Neural cell (in vitro differentiated cells): Measurements from ENCODE around the gene SHF. TPM values are rescaled to one million over a fixed set of nuclear protein-coding genes. Genes with fewer than 3 reads are reported as not detected.

Experiments
- H2AFZ ChIP-seq: fragments of 200-600, 300-800 bp; sonication (generic), shearing (Covaris generic); 2 replicates; pipeline ENCODE4 v1.6.0; 2014; ENCODE audit warnings: low read depth, mild to moderate bottlenecking, antibody characterized with exemption, low read length, moderate library complexity
- H3F3A ChIP-seq: fragments of 200-600 bp; shearing (Covaris generic); 2 replicates; pipeline ENCODE4 v1.6.1; 2016; ENCODE audit warnings: mild to moderate bottlenecking, moderate library complexity, mixed read lengths, antibody characterized with exemption, low read length; ENCODE audit not compliant: insufficient read depth, poor library complexity, severe bottlenecking
- H3K27ac ChIP-seq: fragments of 200-600, 300-800 bp; sonication (generic), shearing (Covaris generic); 2 replicates; pipeline ENCODE4 v1.5.1; 2014; ENCODE audit warnings: mild to moderate bottlenecking, low read length, moderate library complexity
- H3K27me3 ChIP-seq: fragments of 300-800, 200-600 bp; sonication (generic), shearing (Covaris generic); 2 replicates; pipeline ENCODE4 v1.6.0; 2014; ENCODE audit warnings: mild to moderate bottlenecking, low read depth, low read length, moderate library complexity; ENCODE audit not compliant: insufficient read depth
- H3K36me3 ChIP-seq: fragments of 300-800, 200-600 bp; sonication (generic), shearing (Covaris generic); 2 replicates; pipeline ENCODE4 v1.5.1; 2014; ENCODE audit warnings: mild to moderate bottlenecking, antibody characterized with exemption, low read length, moderate library complexity; ENCODE audit not compliant: insufficient read depth
- H3K4me2 ChIP-seq: fragments of 300-800, 200-600 bp; sonication (generic), shearing (Covaris generic); 2 replicates; pipeline ENCODE4 v1.6.0; 2014; ENCODE audit warnings: mild to moderate bottlenecking, low read length
- H3K4me3 ChIP-seq: fragments of 300-800, 200-600 bp; sonication (generic), shearing (Covaris generic); 2 replicates; pipeline ENCODE4 v1.5.1; 2014; ENCODE audit warnings: mild to moderate bottlenecking, low read length, moderate library complexity
- H3K79me2 ChIP-seq: fragments of 200-600 bp; shearing (Covaris generic); replicated peaks from 2 replicates; pipeline ENCODE4 v1.6.0; 2014; ENCODE audit warnings: mild to moderate bottlenecking, low read length, moderate library complexity; ENCODE audit not compliant: insufficient read depth
- H3K9ac ChIP-seq: fragments of 300-800, 200-600 bp; sonication (generic), shearing (Covaris generic); 2 replicates; pipeline ENCODE4 v1.6.1; 2016; ENCODE audit warnings: mild to moderate bottlenecking, low read length, mixed read lengths
- H3K9me2 ChIP-seq: fragments of 200-600 bp; shearing (Covaris generic); 2 replicates; pipeline ENCODE4 v1.6.1; 2016; ENCODE audit warnings: mild to moderate bottlenecking, low read length, mixed read lengths; ENCODE audit not compliant: insufficient read depth
- H3K9me3 ChIP-seq: fragments of 200-600, 300-800 bp; sonication (generic), shearing (Covaris generic); 2 replicates; pipeline ENCODE4 v1.6.1; 2016; ENCODE audit warnings: mild to moderate bottlenecking, mixed run types, low read length, moderate library complexity, mixed read lengths
- H4K20me1 ChIP-seq: fragments of 200-600 bp; shearing (Covaris generic); 2 replicates; pipeline ENCODE4 v1.6.1; 2016; ENCODE audit warnings: mild to moderate bottlenecking, mixed run types; ENCODE audit not compliant: insufficient read depth
- CTCF ChIP-seq: fragments of 450-650 bp; IDR thresholded peaks from 2 replicates; pipeline ENCODE4 v1.5.1; 2014; ENCODE audit warnings: antibody characterized with exemption, mild to moderate bottlenecking, moderate library complexity; ENCODE audit not compliant: poor library complexity, severe bottlenecking
- EP300 ChIP-seq: fragments of 450-650 bp; conservative IDR thresholded peaks from 2 replicates; pipeline ENCODE4 v1.6.1; 2014; ENCODE audit warnings: antibody characterized with exemption, mild to moderate bottlenecking, moderate library complexity; ENCODE audit not compliant: poor library complexity, severe bottlenecking
- EZH2 ChIP-seq: fragments of 200-600, 300-800 bp; shearing (Covaris generic), sonication (generic); IDR thresholded peaks from 2 replicates; pipeline ENCODE4 v1.6.1; 2014; ENCODE audit warnings: antibody characterized with exemption, low read length, borderline replicate concordance, mild to moderate bottlenecking; ENCODE audit not compliant: insufficient read depth, poor library complexity, severe bottlenecking
- MXI1 ChIP-seq: fragments of 450-650 bp; conservative IDR thresholded peaks from 2 replicates; pipeline ENCODE4 v1.6.1; 2014; ENCODE audit warnings: antibody characterized with exemption, mild to moderate bottlenecking; ENCODE audit not compliant: poor library complexity, severe bottlenecking
- POLR2AphosphoS5 ChIP-seq: IDR thresholded peaks from 2 replicates; pipeline ENCODE4 v1.6.1; 2012
- RAD21 ChIP-seq: fragments of 450-650 bp; conservative IDR thresholded peaks from 2 replicates; pipeline ENCODE4 v1.6.1; 2014; ENCODE audit warnings: antibody characterized with exemption, mild to moderate bottlenecking, moderate library complexity
- REST ChIP-seq: IDR thresholded peaks from 2 replicates; pipeline ENCODE4 v1.6.1; 2012; ENCODE audit warnings: borderline replicate concordance
- SMC3 ChIP-seq: fragments of 450-650 bp; conservative IDR thresholded peaks from 2 replicates; pipeline ENCODE4 v1.6.1; 2014; ENCODE audit warnings: antibody characterized with exemption, mild to moderate bottlenecking, moderate library complexity; ENCODE audit not compliant: poor library complexity
- TAF1 ChIP-seq: IDR thresholded peaks from 2 replicates; pipeline ENCODE4 v1.6.1; 2012; ENCODE audit warnings: low read depth
- polyA plus RNA-seq: library from polyadenylated mRNA; depleted of rRNA; stranded (reverse); fragments of >200 nt; gene quantifications from 2 replicates; pipeline ENCODE4 v1.2.3, GENCODE V29; 2014

Gene SHF
- polyA plus RNA-seq, 1 donor from 2014 or later = 41.5 TPM

GRCh38 chr15:45183511-45183910, 4.3 kb downstream of the SHF start:
- Histone ChIP-seq H3K9ac (no peak overlapping the region), H3K79me2 (peaks cover 82% of the 10 kb centered on the region), H3K27ac (no peak overlapping the region), H3K36me3 (no peaks in the 10 kb centered on the region), H3K4me2 (no peak overlapping the region), H3F3A (no peaks in the 10 kb centered on the region), H3K4me3 (peak overlapping the region; percentile 90), H4K20me1 (no peaks in the 10 kb centered on the region), H3K27me3 (no peaks in the 10 kb centered on the region), H3K9me3 (no peaks in the 10 kb centered on the region), H3K9me2 (no peaks in the 10 kb centered on the region), H2AFZ (no peak overlapping the region)
- TF ChIP-seq RAD21 (no peak), MXI1 (no peak), EZH2 (no peak), SMC3 (no peak), POLR2AphosphoS5 (no peak), CTCF (no peak), TAF1 (no peak), REST (no peak), EP300 (no peak)

- no peaks in the 10 kb centered on the region for H3K27me3 ChIP-seq
- no peak overlapping the region for H3K4me2 ChIP-seq
- no peaks in the 10 kb centered on the region for H3F3A ChIP-seq
- no peaks in the 10 kb centered on the region for H3K9me2 ChIP-seq
- no peak overlapping the region for H3K9ac ChIP-seq
- H3K4me3 ChIP-seq = peak overlapping the region; percentile 90
- H4K20me1 ChIP-seq = no peaks in the 10 kb centered on the region
- no peak overlapping the region for H3K27ac ChIP-seq
- H3K9me3 ChIP-seq = no peaks in the 10 kb centered on the region
- peaks cover 77% of the 10 kb centered on the region for H3K79me2 ChIP-seq
- H2AFZ ChIP-seq = no peak overlapping the region
- no peak for TF ChIP-seq POLR2AphosphoS5
- no peak for TF ChIP-seq TAF1
- no peak for TF ChIP-seq MXI1
- no peak for TF ChIP-seq EP300
- TF ChIP-seq REST = no peak
- no peak for TF ChIP-seq RAD21
- no peak for TF ChIP-seq SMC3
- no peak for TF ChIP-seq CTCF
- no peak for TF ChIP-seq EZH2
- no peaks in the 10 kb centered on the region for H3K36me3 ChIP-seq
Measured at GRCh38 chr15:45182996-45183395, 4.8 kb downstream of the SHF start.
